DOHH2 (cell line): ENCODE measurements around the gene TNIP2.
A peak's percentile ranks its signal among the peaks of the same experiment; 100 is the strongest.

Source experiments
- H3F3A ChIP-seq: fragments of 200-600 bp; sonication (generic), shearing (Covaris generic); 2 replicates; pipeline ENCODE4 v1.6.0; 2016; ENCODE audit warnings: antibody characterized with exemption, mild to moderate bottlenecking; ENCODE audit not compliant: control insufficient read depth, insufficient read depth
- H3K27ac ChIP-seq: fragments of 200-600 bp; sonication (generic); 2 replicates; pipeline ENCODE4 v1.5.1; 2014; ENCODE audit warnings: low read depth, mild to moderate bottlenecking, low read length, moderate library complexity
- H3K27me3 ChIP-seq: fragments of 200-600 bp; sonication (generic); 2 replicates; pipeline ENCODE4 v1.6.1; 2014; ENCODE audit warnings: mild to moderate bottlenecking, low read length, mixed read lengths; ENCODE audit not compliant: control insufficient read depth
- H3K36me3 ChIP-seq: fragments of 200-600 bp; sonication (generic); 2 replicates; pipeline ENCODE4 v1.6.1; 2014; ENCODE audit warnings: mild to moderate bottlenecking, low read length, moderate library complexity, mixed read lengths; ENCODE audit not compliant: control insufficient read depth
- H3K4me1 ChIP-seq: fragments of 200-600 bp; sonication (generic); 2 replicates; pipeline ENCODE4 v1.6.1; 2014; ENCODE audit warnings: mild to moderate bottlenecking, low read length, mixed read lengths; ENCODE audit not compliant: control insufficient read depth
- H3K4me2 ChIP-seq: fragments of 200-600 bp; sonication (generic); 2 replicates; pipeline ENCODE4 v1.6.0; 2014; ENCODE audit warnings: mild to moderate bottlenecking, low read length, moderate library complexity
- H3K4me3 ChIP-seq: fragments of 200-600 bp; sonication (generic); 2 replicates; pipeline ENCODE4 v1.5.1; 2014; ENCODE audit warnings: mild to moderate bottlenecking, low read length, mixed read lengths
- H3K79me2 ChIP-seq: fragments of 200-600 bp; sonication (generic); 2 replicates; pipeline ENCODE4 v1.6.1; 2014; ENCODE audit warnings: mild to moderate bottlenecking, low read length, mixed read lengths; ENCODE audit not compliant: control insufficient read depth
- H3K9me2 ChIP-seq: fragments of 200-600 bp; sonication (generic); replicated peaks from 2 replicates; pipeline ENCODE4 v1.6.1; 2014; ENCODE audit warnings: mild to moderate bottlenecking, low read length, mixed read lengths; ENCODE audit not compliant: control insufficient read depth
- H3K9me3 ChIP-seq: fragments of 200-600 bp; sonication (generic); 2 replicates; pipeline ENCODE4 v1.6.1; 2014; ENCODE audit warnings: antibody characterized with exemption, low read length, mixed read lengths; ENCODE audit not compliant: control insufficient read depth, insufficient read depth
- H4K20me1 ChIP-seq: fragments of 200-600 bp; sonication (generic); 2 replicates; pipeline ENCODE4 v1.6.0; 2014; ENCODE audit warnings: low read depth, mild to moderate bottlenecking, antibody characterized with exemption, low read length, moderate library complexity; ENCODE audit not compliant: control insufficient read depth, insufficient read depth
- CTCF ChIP-seq: fragments of 200-600 bp; sonication (generic); IDR thresholded peaks from one replicate; pipeline ENCODE4 v1.5.1; 2014; ENCODE audit warnings: antibody characterized with exemption, mild to moderate bottlenecking, low read depth, low read length; ENCODE audit not compliant: poor library complexity, severe bottlenecking
- EZH2phosphoT487 ChIP-seq: fragments of 200-600 bp; sonication (generic); IDR thresholded peaks from 2 replicates; pipeline ENCODE4 v1.6.1; 2017; ENCODE audit warnings: borderline replicate concordance, mild to moderate bottlenecking, antibody characterized with exemption, low read length, moderate library complexity, mixed read lengths

TNIP2 gene

DNA sequence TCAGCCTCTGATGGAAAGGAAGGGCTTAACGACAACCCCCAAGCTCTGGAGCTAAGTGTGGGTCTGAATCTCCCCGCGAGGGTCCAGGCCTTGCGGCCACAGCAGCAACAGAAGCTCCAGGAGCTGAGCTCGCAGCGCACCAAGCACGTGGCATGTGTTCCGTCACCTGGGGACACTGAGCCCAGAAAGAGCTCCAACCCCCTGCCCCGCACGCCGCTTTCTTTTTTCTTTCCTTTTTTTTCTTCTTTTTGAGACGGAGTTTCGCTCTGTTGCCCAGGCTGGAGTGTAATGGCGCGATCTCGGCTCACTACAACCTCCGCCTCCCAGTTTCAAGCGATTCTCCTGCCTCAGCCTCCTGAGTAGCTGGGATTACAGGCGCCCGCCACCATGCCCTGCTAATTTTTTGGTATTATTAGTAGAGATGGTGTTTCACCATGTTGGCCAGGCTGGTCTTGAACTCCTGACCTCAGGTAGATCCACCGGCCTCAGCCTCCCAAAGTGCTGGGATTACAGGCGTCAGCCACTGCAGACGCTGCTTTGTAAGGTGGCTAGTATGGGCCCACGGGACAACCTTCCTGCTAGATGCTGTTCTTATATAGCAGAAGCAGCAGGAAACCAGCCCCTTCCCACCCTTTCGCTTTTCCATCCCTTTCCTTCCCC lies 685 bp upstream of the TNIP2 start:
- no peaks in the 10 kb centered on the region; the same call in 1 of the 2 replicates for H4K20me1 ChIP-seq
- H3K27me3 ChIP-seq: peaks cover 24% of the 10 kb centered on the region
- no peaks in the 10 kb centered on the region for H3K9me2 ChIP-seq
- TF ChIP-seq EZH2phosphoT487: no peak
- TF ChIP-seq CTCF: no peak
- H3K4me1 ChIP-seq: peaks cover 13% of the 10 kb centered on the region
- H3K36me3 ChIP-seq: no peaks in the 10 kb centered on the region
- H3K27ac ChIP-seq: no peak overlapping the region
- peak overlapping the region; percentile 84 for H3K4me2 ChIP-seq
- no peaks in the 10 kb centered on the region for H3K9me3 ChIP-seq
- peaks cover 27% of the 10 kb centered on the region for H3K79me2 ChIP-seq
- peaks cover 7% of the 10 kb centered on the region; the same call in 1 of the 2 replicates for H3F3A ChIP-seq
- peak overlapping the region; percentile 69 for H3K4me3 ChIP-seq

DNA sequence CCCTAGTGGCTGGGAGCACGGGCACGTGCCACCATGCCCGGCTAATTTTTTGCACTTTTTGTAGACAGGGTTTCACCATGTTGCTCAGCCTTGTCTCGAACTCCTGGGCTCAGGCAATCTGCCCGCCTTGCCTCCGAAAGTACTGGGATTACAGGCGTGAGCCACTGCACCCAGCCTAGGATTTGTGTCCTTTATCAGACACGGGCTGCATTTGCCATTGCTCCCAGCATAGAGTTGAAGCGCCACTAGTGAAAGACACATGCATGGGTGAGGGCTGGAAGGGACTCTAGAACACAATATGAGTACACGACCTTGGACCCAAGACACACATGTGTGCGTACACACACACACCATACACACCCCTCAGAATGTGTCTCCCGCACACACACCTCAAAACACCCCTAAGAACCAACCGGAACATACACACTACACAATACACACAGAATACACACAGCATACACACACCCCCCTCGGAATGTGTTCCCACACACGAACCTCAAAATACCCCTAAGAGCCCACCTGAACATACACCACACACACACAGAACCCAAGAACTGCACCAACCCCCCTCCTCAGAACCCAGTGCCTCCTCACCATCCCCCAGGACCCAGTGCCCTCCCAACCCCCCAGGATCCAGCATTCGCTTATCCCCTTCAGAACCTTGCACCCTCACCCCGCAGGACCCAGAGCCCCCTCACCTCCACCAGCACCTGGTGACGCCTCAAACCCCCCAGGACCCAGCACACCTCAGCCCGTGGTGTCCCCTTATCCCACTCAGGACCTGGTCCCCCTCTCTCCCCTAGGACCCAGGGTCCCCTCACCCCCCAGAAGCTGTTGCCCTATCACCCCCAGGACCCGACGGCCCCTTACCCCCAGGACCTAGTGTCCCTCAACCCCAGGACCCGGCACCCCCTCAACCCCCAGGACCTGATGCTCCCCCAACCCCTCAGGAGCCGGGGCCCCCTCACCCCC lies 1.0 kb downstream of the TNIP2 start:
- Histone ChIP-seq H3F3A (peaks cover 7% of the 10 kb centered on the region; the same call in 1 of the 2 replicates), H3K36me3 (no peaks in the 10 kb centered on the region), H4K20me1 (no peaks in the 10 kb centered on the region; the same call in 1 of the 2 replicates), H3K79me2 (peaks cover 34% of the 10 kb centered on the region), H3K4me1 (peaks cover 13% of the 10 kb centered on the region), H3K4me2 (peak overlapping the region; percentile 85), H3K9me2 (no peaks in the 10 kb centered on the region), H3K9me3 (no peaks in the 10 kb centered on the region), H3K4me3 (peak overlapping the region; percentile 93), H3K27me3 (peaks cover 17% of the 10 kb centered on the region), H3K27ac (no peak overlapping the region)
- TF ChIP-seq EZH2phosphoT487: no peak
- no peak for TF ChIP-seq CTCF

- H3K79me2 ChIP-seq: peaks cover 38% of the 10 kb centered on the region
- no peak overlapping the region for H3K27ac ChIP-seq
- TF ChIP-seq EZH2phosphoT487 (no peak), CTCF (no peak)
- no peaks in the 10 kb centered on the region for H3K36me3 ChIP-seq
- H4K20me1 ChIP-seq: no peaks in the 10 kb centered on the region; the same call in 1 of the 2 replicates
- H3K4me2 ChIP-seq: no peak overlapping the region
- H3F3A ChIP-seq: peaks cover 7% of the 10 kb centered on the region; the same call in 1 of the 2 replicates
- H3K4me1 ChIP-seq: peaks cover 22% of the 10 kb centered on the region
- H3K4me3 ChIP-seq: no peak overlapping the region
- no peaks in the 10 kb centered on the region for H3K9me2 ChIP-seq
- H3K27me3 ChIP-seq: peaks cover 15% of the 10 kb centered on the region
- no peaks in the 10 kb centered on the region for H3K9me3 ChIP-seq
Measured at GRCh38 chr4:2753436-2753835, 2.7 kb downstream of the TNIP2 start.
